NB4 (cell line): ENCODE results near the gene ENTPD6.

ENCODE experiments used
- MYC ChIP-seq: IDR thresholded peaks from 2 replicates; pipeline ENCODE4 v1.6.1; 2011; ENCODE audit warnings: low read depth, low read length
- POLR2A ChIP-seq: IDR thresholded peaks from 2 replicates; pipeline ENCODE4 v1.6.1; 2011; ENCODE audit warnings: mild to moderate bottlenecking; ENCODE audit not compliant: insufficient read length; ENCODE audit errors: extremely low read depth
- TF ChIP-seq, protein P1 (sequence below): IDR thresholded peaks from 2 replicates; pipeline ENCODE4 v1.6.1; 2011; ENCODE audit warnings: low read depth, low read length
- TF ChIP-seq, protein P2 (sequence below): IDR thresholded peaks from one replicate; pipeline ENCODE4 v1.5.1; 2012; ENCODE audit warnings: low read depth, low read length

DNA sequence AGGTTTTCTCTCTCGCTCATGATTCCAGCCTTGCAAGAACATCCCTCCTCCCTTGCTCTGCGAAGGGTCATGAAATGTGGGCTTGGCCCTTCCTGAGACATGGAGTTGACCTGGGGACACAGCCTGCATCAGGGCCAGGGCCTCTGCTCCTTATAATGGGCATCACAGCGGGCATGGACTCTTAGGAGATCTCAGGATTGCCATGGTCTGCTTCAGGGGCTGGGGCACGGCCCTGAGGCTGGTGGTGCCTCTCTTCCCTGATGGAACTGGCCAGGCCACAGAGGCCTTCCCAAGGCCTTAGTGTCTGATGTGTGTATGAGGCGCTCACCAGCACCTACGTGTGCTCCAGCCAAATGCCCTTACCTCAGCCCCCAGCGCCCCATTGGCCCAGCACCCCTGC, 23.9 kb downstream of the ENTPD6 start:
- TF ChIP-seq, protein P1, sequence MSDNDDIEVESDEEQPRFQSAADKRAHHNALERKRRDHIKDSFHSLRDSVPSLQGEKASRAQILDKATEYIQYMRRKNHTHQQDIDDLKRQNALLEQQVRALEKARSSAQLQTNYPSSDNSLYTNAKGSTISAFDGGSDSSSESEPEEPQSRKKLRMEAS = no peak
- TF ChIP-seq POLR2A = no peak
- TF ChIP-seq, protein P2, sequence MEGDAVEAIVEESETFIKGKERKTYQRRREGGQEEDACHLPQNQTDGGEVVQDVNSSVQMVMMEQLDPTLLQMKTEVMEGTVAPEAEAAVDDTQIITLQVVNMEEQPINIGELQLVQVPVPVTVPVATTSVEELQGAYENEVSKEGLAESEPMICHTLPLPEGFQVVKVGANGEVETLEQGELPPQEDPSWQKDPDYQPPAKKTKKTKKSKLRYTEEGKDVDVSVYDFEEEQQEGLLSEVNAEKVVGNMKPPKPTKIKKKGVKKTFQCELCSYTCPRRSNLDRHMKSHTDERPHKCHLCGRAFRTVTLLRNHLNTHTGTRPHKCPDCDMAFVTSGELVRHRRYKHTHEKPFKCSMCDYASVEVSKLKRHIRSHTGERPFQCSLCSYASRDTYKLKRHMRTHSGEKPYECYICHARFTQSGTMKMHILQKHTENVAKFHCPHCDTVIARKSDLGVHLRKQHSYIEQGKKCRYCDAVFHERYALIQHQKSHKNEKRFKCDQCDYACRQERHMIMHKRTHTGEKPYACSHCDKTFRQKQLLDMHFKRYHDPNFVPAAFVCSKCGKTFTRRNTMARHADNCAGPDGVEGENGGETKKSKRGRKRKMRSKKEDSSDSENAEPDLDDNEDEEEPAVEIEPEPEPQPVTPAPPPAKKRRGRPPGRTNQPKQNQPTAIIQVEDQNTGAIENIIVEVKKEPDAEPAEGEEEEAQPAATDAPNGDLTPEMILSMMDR = no peak
- no peak for TF ChIP-seq MYC
